Lung (tissue), 12 donors: Measurements from ENCODE around the gene CNIH3. TPM values are rescaled to one million over a fixed set of nuclear protein-coding genes. Genes with fewer than 3 reads are reported as not detected.

Experiments
- ATAC-seq: fragments of 200-7000 bp; cut with Tn5 transposase; one replicate; pipeline ENCODE4 v1.9.1; 2020; ENCODE audit warnings: moderate number of reproducible peaks; ENCODE audit not compliant: insufficient read depth, low FRiP score
- DNase-seq, 3 donors: peaks; one replicate each; pipeline ENCODE4 v3.0.0-alpha.2; 2013 to 2017
- H3K27ac ChIP-seq, 2 donors: one replicate each; pipeline ENCODE4 v1.5.1; 2013; ENCODE audit warnings: mild to moderate bottlenecking in 2 of 2, moderate library complexity in 2 of 2, control low read depth in 1 of 2, inconsistent platforms in 1 of 2, low read depth in 1 of 2, low read length in 1 of 2
- H3K27me3 ChIP-seq, 3 donors: one replicate each; pipeline ENCODE4 v1.5.1; 2013; ENCODE audit warnings: low read length in 2 of 3; ENCODE audit not compliant: control insufficient read depth in 3 of 3, insufficient read depth in 3 of 3
- H3K36me3 ChIP-seq, 4 donors: one replicate each; pipeline ENCODE4 v1.5.1; 2013; ENCODE audit warnings: low read length in 4 of 4, mild to moderate bottlenecking in 1 of 4, moderate library complexity in 1 of 4; ENCODE audit not compliant: control insufficient read depth in 4 of 4, insufficient read depth in 4 of 4
- H3K4me1 ChIP-seq, 5 donors: one replicate each; pipeline ENCODE4 v1.5.1; 2013; ENCODE audit warnings: low read length in 5 of 5, mild to moderate bottlenecking in 2 of 5, moderate library complexity in 1 of 5; ENCODE audit not compliant: control insufficient read depth in 5 of 5, insufficient read depth in 5 of 5
- H3K4me3 ChIP-seq: one replicate; pipeline ENCODE4 v1.5.1; 2013; ENCODE audit warnings: mild to moderate bottlenecking, control low read depth, moderate library complexity
- H3K9ac ChIP-seq, 2 donors: one replicate each; pipeline ENCODE4 v1.5.1; 2013; ENCODE audit warnings: low read length in 2 of 2, control low read depth in 1 of 2; ENCODE audit not compliant: insufficient read depth in 1 of 2
- H3K9me3 ChIP-seq, 4 donors: one replicate each; pipeline ENCODE4 v1.5.1; 2013; ENCODE audit warnings: low read length in 3 of 4, mild to moderate bottlenecking in 1 of 4, moderate library complexity in 1 of 4; ENCODE audit not compliant: control insufficient read depth in 4 of 4, insufficient read depth in 3 of 4
- CTCF ChIP-seq: IDR thresholded peaks from 2 replicates; pipeline ENCODE4 v1.5.1; 2012; ENCODE audit warnings: mild to moderate bottlenecking; ENCODE audit errors: control extremely low read depth, extremely low read depth
- WGBS, 2 donors: extraction: QIAGEN DNeasy Blood & Tissue Kit; methylation state at CpG; one replicate each; pipeline ENCODE4 v1.1.7; 2013; 5-methylcytosine and 5-hydroxymethylcytosine counted together
- polyA plus RNA-seq, 2 donors: library from polyadenylated mRNA; stranded (reverse); fragments of 200-250 nt; gene quantifications; one replicate each; pipeline ENCODE4 v1.2.1, GENCODE V29; 2013
- total RNA-seq, 2 donors: library from RNA; depleted of rRNA in 1 of 2; stranded (reverse); fragments of >200 nt in 1 of 2; gene quantifications; one replicate each; pipeline ENCODE4 v1.2.1, GENCODE V29; 2014 to 2021
- donor health status: control.
- donor health status: control.
- donor health status: Bipolar disorder and iron deficiency.
- donor health status: healthy.
- donor health status: DM: yes; HTN: yes; CAD: no.

The CNIH3 gene
- total and polyA plus RNA-seq, 4 donors: 0.70 to 5.2 (median 2.9) TPM

GRCh38 chr1:224704107-224704735, 88.1 kb downstream of the CNIH3 start:
- no peak for ATAC-seq
- H3K36me3 ChIP-seq: no peaks in the 10 kb centered on the region
- no peak overlapping the region for H3K27ac ChIP-seq
- TF ChIP-seq CTCF: no peak
- H3K4me3 ChIP-seq: no peak overlapping the region
- no peak for DNase-seq
- 91 to 92% methylated on average over 8 of the region's 8 CpGs for WGBS, 2 donors
- H3K27me3 ChIP-seq: no peaks in the 10 kb centered on the region
- H3K9me3 ChIP-seq: peaks cover 0 to 2% (median 0%) of the 10 kb centered on the region in 4 donors
- H3K9ac ChIP-seq: no peak overlapping the region
- H3K4me1 ChIP-seq: no peaks in the 10 kb centered on the region

GRCh38 chr1:224705578-224705977, 89.5 kb downstream of the CNIH3 start:
- DNase-seq: no peak
- 68 to 70% methylated on average over 3 of the region's 3 CpGs for WGBS, 2 donors
- no peak for ATAC-seq
- no peak overlapping the region for H3K4me3 ChIP-seq
- no peaks in the 10 kb centered on the region for H3K36me3 ChIP-seq
- no peaks in the 10 kb centered on the region for H3K9me3 ChIP-seq
- TF ChIP-seq CTCF: no peak
- no peak overlapping the region for H3K9ac ChIP-seq
- no peak overlapping the region for H3K27ac ChIP-seq
- no peaks in the 10 kb centered on the region for H3K27me3 ChIP-seq
- H3K4me1 ChIP-seq: no peaks in the 10 kb centered on the region

- Histone ChIP-seq H3K9me3 (no peaks in the 10 kb centered on the region), H3K27ac (no peak overlapping the region), H3K9ac (no peak overlapping the region), H3K36me3 (no peaks in the 10 kb centered on the region), H3K4me1 (no peaks in the 10 kb centered on the region), H3K4me3 (no peak overlapping the region), H3K27me3 (no peaks in the 10 kb centered on the region)
- 76 to 90% methylated on average over 7 of the region's 7 CpGs for WGBS, 2 donors
- TF ChIP-seq CTCF: no peak
- ATAC-seq (peak; percentile 34), DNase-seq (no peak)
Observed at GRCh38 chr1:224707843-224708725, 92.0 kb downstream of the CNIH3 start.
